Ureter (tissue), 1 donor: Measurements from ENCODE around the gene SETD1A. TPM values are rescaled to one million over a fixed set of nuclear protein-coding genes. Genes with fewer than 3 reads are reported as not detected.

Experiments used
- DNase-seq: peaks from one replicate; pipeline ENCODE4 v3.0.0-alpha.2; 2020; ENCODE audit warnings: low spot score
- total RNA-seq: library from RNA; stranded (reverse); gene quantifications from one replicate; pipeline ENCODE4 v1.2.4, GENCODE V29; 2023
- donor health status: DM: yes; HTN: yes; CAD: no.

Gene SETD1A
- total RNA-seq, 1 donor from 2014 or later: 19.6 TPM

DNA sequence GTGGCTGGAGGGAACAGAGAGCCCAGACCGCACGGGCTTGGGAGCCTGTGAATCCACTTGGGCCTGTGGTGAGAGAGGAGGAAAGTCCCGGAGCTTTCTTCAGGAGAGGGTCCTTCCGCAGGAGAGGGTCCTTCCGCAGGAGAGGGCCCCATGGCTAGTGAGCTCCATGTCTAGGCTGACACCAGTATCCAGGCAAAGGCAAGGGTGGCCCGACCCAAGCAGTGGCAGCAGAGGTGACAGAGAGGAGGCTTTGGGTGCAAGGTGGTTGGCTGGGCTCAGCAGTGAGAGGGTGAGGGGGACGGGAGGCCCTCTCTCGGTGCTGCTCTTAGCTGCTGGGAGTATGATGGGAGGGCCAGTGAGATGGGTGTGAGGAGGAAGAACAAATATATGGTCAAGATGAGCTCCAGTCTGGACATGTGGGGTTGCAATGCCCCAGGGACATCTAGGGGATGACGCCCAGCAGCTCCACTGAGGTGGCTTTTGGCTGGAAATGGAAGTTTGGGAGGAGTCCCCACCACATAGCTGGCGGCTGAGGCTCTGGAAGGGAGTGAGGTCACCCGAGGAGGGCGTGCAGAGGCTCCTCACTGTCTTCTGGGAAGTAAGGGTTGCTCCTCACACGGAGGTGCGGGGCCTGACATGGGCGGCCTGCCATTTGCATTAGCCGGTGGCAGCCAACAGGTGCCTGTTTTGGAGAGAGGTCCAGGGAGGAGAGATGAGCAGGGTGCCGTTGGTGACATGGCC is 25.2 kb downstream of the SETD1A start:
- no peak for DNase-seq

DNA sequence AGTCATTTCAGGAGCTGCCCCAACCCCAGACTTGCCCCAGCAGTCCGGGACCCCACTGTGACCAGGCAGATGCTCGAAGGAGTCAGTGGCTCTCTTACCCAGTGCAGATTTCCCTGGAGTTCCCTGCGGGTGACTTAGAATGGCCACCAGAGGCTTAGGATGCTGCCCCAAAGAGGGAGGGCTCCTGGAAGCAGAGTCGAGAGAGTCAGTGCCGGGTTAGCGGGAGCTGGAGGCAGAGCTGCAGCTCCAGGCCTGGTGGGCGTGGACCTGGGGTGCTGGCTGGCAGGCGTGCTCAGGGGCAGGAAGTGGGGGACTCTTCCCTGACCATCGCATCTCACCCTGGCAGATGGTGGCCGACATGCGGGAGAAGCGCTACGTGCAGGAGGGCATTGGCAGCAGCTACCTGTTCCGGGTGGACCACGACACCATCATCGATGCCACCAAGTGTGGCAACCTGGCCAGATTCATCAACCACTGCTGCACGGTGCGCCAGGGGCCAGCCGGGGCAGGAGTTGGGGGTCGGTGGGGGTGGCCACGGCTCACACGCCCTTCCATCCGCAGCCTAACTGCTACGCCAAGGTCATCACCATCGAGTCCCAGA is 25.8 kb downstream of the SETD1A start:
- no peak for DNase-seq

DNA sequence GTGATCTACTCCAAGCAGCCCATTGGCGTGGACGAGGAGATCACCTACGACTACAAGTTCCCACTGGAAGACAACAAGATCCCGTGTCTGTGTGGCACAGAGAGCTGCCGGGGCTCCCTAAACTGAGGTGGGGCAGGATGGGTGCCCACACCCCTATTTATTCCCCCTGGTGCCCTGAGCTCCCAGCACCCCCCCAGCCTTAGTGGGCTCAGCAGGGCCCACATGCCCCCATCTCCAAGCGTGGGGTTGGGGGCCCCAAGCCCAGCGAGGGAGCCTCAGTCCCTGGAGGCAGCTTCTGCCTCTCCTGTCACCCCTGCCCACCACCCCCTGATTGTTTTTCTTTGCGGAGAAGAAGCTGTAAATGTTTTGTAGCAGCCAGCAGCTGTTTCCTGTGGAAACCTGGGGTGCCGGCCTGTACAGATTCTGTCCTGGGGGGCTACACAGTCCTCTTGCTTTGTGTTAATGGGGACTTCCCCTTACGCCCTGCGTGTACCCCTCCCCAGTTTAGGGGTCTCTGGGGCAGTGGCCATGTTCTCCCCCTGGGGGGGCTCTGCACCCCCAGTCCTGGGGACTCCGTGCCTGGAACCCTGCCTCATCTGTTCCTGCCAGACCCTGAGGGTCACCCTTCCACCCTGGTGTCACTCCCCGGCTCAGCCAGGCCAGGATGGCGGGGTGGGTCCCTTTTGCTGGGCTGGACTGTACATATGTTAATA is 26.5 kb downstream of the SETD1A start:
- no peak for DNase-seq

DNA sequence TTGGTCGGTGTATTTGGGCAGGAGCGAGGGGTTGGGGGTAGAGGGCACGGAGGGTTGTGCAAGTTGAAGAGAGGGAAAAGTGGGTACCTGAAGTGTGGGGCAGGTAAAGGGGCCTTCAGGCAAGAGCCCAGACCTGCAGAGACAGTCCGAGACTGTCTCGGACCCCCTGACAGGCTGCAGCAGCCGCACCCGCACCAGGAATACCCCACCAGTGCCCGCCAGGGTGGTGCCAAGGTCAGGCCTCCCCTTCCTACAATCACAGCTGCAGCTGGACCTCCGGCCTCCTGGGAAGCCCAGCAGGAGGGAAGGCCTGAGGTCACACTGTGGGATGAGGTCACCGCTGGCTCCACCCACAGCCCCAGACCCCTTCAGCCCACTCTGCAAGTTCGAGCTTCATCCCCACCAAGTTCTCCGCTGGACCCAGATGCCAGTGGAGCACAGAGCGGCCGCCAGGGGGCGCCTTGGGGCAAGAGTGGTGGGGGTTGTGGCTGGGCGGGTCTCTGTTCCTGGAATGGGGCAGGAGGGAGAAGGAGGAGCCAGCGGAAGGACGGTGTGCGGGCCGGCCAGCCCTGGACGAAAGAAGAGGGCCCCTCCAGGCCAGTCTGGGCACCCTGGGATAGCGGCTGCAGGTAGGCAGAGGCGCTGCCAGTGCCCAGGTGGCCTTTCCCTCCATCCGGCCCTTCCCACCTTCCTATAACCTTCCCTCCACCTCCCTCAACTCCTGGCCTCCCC is 27.3 kb downstream of the SETD1A start, which contains the start of gene HSD3B7:
Gene HSD3B7 (plus strand): TSS at position 539 of the 732 bp plus-strand sequence. CDS start 452 bp downstream, outside the sequence.
- DNase-seq: peak; percentile 94

DNA sequence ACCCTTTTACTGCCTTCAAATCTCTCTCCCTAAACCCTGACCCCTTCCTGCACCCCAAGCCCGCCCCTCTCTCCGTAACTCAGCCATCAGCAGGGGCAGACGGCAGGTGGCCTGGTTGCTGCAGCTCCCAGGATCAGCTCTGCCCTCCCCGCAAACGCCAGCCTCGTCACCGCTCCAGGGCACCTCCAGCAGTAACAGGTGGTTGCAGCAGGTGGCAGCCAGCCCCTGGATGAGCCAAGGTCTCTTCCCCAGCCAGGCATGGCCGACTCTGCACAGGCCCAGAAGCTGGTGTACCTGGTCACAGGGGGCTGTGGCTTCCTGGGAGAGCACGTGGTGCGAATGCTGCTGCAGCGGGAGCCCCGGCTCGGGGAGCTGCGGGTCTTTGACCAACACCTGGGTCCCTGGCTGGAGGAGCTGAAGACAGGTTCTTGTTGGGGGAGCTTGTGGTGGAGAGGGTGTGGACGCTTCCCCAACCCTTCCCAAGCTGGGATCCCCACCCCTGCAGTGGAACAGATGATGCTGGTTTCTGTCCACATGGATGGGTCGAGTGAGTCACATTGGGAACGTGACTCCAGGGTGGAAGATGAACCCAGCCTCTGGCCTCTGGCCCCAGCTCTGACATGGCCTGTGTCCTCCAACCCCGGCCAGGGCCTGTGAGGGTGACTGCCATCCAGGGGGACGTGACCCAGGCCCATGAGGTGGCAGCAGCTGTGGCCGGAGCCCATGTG is 28.0 kb downstream of the SETD1A start:
- peak; percentile 76 for DNase-seq

DNA sequence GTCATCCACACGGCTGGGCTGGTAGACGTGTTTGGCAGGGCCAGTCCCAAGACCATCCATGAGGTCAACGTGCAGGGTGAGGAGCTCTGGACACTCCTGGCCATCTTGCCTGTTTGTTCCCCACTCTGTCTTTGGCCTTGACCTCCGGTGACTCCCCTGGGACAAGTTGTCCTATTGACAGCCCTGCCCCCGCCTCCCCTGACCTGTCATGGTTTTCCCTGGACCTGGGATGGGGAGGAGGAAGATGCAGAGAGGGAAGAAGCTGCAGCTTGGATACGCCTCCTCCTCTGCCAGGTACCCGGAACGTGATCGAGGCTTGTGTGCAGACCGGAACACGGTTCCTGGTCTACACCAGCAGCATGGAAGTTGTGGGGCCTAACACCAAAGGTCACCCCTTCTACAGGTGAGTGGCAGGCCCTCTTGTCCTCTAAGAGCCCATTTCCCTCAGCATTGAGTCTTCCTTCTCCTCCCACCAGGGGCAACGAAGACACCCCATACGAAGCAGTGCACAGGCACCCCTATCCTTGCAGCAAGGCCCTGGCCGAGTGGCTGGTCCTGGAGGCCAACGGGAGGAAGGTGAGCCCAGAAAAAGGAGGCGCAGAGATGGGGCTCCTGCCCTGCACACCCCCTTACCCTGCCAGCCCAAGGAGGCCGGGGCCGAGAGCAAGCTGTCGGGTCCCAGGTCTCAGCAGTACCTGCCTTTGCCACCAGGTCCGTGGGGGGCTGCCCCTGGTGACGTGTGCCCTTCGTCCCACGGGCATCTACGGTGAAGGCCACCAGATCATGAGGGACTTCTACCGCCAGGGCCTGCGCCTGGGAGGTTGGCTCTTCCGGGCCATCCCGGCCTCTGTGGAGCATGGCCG is 28.8 kb downstream of the SETD1A start:
- no peak for DNase-seq

DNA sequence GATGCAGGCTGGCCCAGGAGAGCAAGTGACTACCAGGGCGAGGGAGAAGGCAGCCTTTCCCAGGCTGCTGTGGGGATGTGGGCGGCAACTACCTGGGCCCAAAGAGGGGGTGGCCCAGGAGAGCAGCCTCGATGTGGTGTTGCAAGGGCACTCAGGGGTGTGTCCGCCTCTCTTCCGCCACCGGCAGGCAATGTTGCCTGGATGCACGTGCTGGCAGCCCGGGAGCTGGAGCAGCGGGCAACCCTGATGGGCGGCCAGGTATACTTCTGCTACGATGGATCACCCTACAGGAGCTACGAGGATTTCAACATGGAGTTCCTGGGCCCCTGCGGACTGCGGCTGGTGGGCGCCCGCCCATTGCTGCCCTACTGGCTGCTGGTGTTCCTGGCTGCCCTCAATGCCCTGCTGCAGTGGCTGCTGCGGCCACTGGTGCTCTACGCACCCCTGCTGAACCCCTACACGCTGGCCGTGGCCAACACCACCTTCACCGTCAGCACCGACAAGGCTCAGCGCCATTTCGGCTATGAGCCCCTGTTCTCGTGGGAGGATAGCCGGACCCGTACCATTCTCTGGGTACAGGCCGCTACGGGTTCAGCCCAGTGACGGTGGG is 30.1 kb downstream of the SETD1A start:
- no peak for DNase-seq

DNA sequence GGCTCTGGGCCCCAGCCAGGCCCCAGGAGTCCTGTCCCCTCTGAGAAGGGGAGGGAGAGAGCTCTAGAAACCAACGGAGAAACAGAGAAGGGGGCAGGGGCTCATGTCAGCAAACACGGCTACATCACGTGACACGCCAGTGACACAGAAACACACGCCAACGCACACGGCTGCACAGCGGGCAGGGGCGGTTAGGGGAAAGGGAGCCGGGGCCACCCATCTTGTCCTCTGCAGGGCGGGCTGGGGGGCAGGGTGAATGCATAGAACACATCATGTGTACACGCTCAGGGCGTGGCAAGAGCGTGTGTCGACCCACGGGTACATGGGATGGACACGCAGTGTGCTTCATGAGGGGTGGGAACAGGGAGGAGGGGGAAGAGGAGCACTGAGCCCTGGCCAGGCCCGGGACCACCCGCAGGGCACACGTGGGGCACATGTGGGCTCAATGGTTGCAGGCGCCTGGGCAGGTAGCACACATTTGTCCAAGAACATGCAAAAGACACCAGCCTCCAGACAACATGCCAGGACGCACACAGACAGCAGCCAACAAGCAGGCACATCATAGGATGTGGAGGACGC is 32.0 kb downstream of the SETD1A start:
- DNase-seq: no peak

DNA sequence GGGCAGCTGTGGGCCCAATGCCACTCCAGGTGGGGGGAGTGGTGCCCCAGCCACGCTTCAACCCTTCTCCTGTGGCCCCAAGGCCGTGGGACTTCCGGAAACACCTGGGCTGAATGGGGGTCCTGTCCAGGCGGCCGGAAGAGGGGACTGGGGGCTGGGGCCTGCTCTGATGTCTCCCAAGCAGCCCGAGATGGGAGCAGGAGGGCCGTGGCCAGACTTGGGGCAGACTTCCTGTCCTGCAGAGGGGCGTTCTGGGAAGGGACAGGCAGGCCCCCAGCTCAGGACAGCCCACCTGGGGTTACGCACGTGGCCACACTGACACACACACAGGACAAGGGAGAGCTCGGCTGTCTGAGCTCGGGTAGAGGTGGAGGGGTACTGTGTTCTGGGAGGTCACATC is 32.6 kb downstream of the SETD1A start:
- DNase-seq: no peak

DNA sequence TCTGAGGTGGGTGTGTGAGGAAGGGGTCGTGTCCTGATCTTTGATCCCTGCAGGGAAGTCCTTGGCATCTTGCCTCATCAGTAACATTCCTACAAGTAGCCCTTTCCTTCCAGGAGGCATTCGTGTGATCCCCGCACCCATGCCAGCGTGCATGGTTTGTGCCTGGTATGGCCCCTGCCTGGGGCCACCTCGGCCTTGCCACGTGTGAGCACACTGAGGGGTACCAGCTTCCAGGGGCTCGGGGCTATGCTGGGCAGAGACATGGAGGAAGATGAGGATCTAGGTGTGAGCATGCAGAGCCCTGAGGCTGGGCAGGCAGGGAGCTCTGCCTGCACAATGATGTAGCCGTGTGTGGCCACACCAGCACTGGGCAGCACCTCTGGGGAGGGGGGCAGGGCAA is 33.5 kb downstream of the SETD1A start:
- no peak for DNase-seq

DNA sequence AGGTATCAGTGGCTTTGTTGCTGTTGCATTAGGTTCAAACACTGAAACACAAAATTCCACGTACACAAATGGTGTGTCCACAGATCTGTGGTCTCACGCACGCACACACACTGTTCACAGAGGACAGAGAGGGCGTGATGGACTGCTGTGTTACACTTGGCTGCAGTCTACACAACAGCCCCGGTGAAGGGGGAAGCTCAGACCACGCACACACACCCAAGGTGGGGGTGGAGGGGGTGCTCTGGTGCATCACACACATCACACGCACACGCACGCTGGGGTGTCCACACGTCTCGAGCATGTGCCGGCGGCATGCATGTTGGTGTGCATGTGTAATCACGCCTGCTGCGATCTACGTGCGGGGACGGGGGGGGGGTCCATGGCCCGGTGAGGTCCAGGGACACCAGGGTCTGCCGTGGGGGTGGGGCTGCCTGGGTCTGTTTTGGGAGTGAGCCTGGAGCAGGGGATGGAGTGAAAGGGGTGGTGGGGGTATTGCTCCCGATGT is 34.8 kb downstream of the SETD1A start:
- DNase-seq: no peak

DNA sequence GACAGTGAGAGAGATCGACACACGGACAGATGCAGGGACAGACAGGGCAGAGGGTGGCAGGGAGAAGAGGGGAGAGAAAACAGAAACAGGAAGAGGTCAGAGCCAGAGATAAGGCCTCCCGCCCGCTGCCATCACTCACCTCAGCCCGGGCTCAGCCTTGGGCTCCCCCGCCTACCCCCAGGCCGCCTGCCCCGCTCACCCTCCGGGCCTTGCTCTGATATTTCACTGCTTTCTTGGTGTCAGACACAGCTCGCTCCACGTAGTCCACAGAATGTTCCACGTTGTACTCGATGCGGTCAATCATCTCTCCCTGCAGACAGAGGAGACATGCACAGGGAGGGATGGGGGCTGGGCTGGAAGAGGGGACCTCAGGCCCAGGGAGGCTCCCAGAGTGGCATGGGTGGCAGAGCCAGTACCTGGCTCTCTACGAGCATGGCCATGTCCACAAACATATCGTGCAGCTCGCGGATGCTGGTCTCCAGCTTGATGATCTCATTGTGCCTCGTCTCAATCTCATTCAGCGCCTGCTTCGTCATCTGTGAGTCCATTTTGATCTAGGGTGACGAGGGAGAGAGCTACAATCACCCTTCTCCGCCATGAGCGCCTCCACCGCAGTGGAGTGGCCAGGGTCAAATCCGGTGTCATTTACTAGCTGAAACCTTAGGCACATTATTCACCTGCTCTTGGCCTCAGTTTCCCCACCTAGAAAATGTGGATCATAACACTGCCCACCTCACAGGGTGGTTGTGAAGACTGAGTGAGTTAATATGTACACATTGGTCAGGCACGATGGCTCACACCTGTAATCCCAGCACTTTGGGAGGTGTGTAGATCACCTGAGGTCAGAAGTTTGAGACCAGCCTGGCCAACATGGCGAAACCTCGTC is 35.6 kb downstream of the SETD1A start:
- no peak for DNase-seq

DNA sequence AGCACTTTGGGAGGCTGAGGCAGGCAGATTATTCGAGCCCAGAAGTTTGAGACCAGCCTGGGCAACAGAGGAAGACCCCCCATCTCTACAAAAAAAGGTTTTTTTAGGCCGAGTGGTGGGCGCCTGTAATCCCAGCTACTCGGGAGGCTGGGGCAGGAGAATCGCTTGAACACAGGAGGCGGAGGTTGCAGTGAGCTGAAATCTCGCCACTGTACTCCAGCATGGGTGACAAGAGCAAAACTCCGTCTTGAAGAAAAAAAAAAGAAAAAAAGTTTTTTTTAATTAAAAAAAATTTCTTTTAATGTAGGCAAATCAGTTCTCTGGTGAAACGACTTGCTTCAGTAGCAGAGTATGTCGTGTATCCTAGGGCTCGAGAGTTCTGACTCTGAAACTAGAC is 38.4 kb downstream of the SETD1A start:
- no peak for DNase-seq

DNA sequence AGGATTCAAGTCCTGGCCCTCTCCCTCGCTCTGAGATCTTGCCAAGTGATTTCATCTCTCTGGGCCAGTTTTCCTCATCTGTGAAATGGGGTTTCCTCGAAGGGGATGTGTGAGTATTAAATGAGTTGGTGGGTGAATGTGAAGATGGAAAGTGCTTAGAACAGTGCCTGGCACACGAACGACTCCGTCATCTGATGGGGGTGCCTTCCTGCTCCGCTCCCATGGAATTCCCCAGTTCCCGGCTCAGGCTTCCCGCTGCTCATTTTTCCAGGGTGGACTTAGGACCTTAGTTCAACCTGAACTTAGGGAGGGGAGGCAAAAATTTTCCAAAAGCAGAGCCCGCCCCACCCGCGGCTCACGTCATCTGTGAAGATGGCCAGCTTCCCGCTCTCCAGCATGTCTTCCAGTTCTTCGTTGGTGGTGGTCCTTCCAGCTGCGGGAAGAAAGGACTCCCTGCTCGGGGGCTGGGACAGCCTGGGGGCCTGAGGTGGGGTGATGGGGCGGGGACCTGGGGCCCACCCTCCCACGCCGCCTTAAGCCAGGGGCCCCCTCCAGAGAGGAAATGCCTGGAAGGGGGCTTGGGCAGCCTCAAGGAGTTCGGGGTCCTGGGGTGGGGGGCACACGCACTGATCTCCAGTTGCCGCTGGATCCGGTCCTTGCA is 38.9 kb downstream of the SETD1A start:
- DNase-seq: no peak

DNA sequence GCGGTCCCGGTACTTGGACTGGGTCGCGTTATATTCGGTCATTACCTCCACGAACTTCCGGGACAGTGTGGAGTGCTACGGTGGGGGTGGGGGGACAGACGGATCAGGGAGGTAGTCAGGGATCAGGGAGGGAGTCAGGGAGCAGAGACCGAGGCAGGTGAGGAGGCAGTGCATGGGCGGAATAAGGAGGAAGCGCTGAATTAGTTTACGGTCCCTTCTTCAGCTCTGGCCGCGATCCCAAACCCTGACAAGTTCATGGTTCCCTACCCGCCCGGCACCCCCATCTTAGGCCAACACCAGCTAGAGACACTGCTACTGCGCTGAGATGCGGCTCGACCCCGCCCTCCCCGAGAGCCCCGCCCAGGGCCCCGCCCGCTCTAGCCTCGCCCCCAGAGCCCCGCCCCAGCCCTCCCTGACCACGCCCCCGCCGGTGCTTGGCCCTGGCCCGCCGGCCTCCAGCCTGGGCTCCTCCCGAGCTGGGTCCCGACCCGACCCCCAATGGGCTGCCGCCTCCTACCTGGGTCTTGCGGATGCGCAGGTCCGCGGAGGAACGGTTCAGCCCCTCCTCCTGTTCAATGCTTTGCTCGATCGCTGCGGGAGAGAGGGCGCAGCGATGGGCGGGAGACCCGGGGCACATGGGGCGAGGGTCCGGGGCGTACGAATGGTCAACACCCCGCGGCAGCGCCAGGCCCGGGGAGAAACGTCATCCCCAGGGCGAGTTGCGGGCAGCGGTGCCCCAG is 39.6 kb downstream of the SETD1A start:
- DNase-seq: peak; percentile 86

DNA sequence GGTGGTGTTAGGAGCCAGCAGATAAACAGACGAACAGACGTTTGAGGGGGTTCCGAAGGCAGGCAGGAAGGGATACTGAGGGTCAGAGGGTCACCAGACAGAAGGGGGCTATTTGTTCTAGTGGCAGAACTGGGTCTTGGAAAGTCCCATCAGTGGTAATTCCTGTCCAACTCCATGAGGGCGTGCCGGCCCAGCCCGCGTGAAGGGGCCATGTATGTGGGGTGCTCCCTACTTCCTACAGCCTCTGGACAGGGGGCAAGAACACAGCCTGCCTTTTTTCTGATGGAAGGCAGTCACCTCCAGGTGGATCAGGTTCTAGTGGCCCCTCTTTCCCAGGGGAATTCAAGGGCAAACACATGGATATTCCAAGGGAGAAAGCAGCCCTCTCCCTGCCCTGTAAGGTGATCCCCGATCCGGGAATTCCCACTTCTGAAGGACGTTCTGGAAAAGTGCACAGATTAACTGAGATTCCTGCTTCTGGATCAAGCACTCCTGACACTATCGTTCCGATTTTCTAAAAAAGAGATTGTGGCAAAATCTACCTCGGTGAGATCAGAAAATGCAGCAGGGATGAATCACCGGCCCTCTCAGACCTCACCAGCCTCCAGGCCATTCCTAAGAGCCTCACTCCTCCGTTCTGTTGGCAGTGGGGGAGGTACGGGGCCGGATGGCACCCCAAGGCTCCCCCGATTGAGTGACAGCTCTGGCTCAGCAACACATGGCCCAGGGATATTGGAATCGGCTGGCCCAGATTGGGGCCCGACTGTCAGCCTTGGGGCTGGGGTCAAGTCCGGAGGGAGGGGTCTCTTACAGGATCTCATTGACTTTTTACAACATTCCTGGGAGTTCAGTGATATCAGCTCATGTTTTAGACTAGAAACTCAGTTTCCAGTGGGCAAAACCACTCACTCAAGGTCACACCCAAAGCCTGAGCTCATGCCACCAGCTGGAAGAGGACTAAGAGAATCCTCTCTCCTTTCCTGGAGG is 40.5 kb downstream of the SETD1A start:
- no peak for DNase-seq
